Right lobe of liver (tissue), 4 donors: Measurements from ENCODE around the gene SCN9A.
A peak's percentile ranks its signal among the peaks of the same experiment; 100 is the strongest.

Experiments used
- CTCF ChIP-seq, 4 donors: fragments of 200-600 bp in 3 of 4; fragments of 450-650 bp in 1 of 4; IDR thresholded peaks; one replicate each; pipeline versions ENCODE4 v1.5.1 to v1.8.0; 2016 to 2022; ENCODE audit warnings: antibody characterized with exemption in 4 of 4, mild to moderate bottlenecking in 2 of 4
- POLR2A ChIP-seq: fragments of 450-650 bp; IDR thresholded peaks from one replicate; pipeline ENCODE4 v1.6.1; 2017; ENCODE audit warnings: antibody characterized with exemption, mild to moderate bottlenecking
- donor health status: DM: no; HTN: no; CAD: no.
- donor health status: DM: no; HTN: no; CAD: no.
- donor health status: DM: no; HTN: yes; CAD: no.

GRCh38 chr2:166179201-166179600, 196.5 kb downstream of the SCN9A start:
- TF ChIP-seq CTCF (IDR thresholded peaks at IDR 0.05): peak in 3 of 4 donors; percentile 21 to 39 (median 38)
- no peak for TF ChIP-seq POLR2A
